HEK293T (cell line): ENCODE measurements around the gene STOML1.

Experiments
- CTCF ChIA-PET: fragments of 350-600 bp; formaldehyde crosslinking; extraction: SDS; loops from one replicate; lab custom pipeline; 2021; ENCODE audit warnings: antibody characterized with exemption, inconsistent platforms; lab: Yijun Ruan, JAX
- POLR2A ChIA-PET: fragments of 350-600 bp; formaldehyde crosslinking; extraction: SDS; loops from one replicate; lab custom pipeline; 2020; ENCODE audit warnings: antibody characterized with exemption, inconsistent platforms; lab: Yijun Ruan, JAX
- DNase-seq: peaks from one replicate; pipeline ENCODE4 v3.0.0; 2012; ENCODE audit warnings: mixed read lengths; ENCODE audit errors: extremely low spot score
- ARNT ChIP-seq: fragments of 450-650 bp; IDR thresholded peaks from 2 replicates; pipeline ENCODE4 v1.6.1; 2017; ENCODE audit warnings: mild to moderate bottlenecking
- BHLHE40 ChIP-seq: fragments of 450-650 bp; IDR thresholded peaks from 2 replicates; pipeline ENCODE4 v1.6.1; 2016; ENCODE audit warnings: mild to moderate bottlenecking, moderate library complexity, borderline replicate concordance
- CTBP1 ChIP-seq: fragments of 450-650 bp; IDR thresholded peaks from 2 replicates; pipeline ENCODE4 v1.6.1; 2016; ENCODE audit warnings: borderline replicate concordance
- ELF4 ChIP-seq: fragments of 450-650 bp; IDR thresholded peaks from 2 replicates; pipeline ENCODE4 v1.6.1; 2017; ENCODE audit warnings: antibody characterized with exemption
- FOXA1 ChIP-seq: fragments of 450-650 bp; IDR thresholded peaks from 2 replicates; pipeline ENCODE4 v1.6.1; 2016; ENCODE audit warnings: mild to moderate bottlenecking
- FOXK2 ChIP-seq: fragments of 450-650 bp; IDR thresholded peaks from 2 replicates; pipeline ENCODE4 v1.6.1; 2016; ENCODE audit warnings: mild to moderate bottlenecking
- FOXM1 ChIP-seq: fragments of 450-650 bp; IDR thresholded peaks from 2 replicates; pipeline ENCODE4 v1.6.1; 2017; ENCODE audit warnings: mild to moderate bottlenecking, borderline replicate concordance
- HDGF ChIP-seq: fragments of 450-650 bp; IDR thresholded peaks from 2 replicates; pipeline ENCODE4 v1.6.1; 2017; ENCODE audit warnings: antibody characterized with exemption, borderline replicate concordance
- L3MBTL2 ChIP-seq: fragments of 450-650 bp; conservative IDR thresholded peaks from 2 replicates; pipeline ENCODE4 v1.6.1; 2016; ENCODE audit warnings: mild to moderate bottlenecking
- LEF1 ChIP-seq: fragments of 450-650 bp; IDR thresholded peaks from 2 replicates; pipeline ENCODE4 v1.6.1; 2017; ENCODE audit warnings: mild to moderate bottlenecking, borderline replicate concordance
- NFRKB ChIP-seq: fragments of 450-650 bp; IDR thresholded peaks from 2 replicates; pipeline ENCODE4 v1.6.1; 2016; ENCODE audit warnings: mild to moderate bottlenecking, moderate library complexity
- PKNOX1 ChIP-seq: fragments of 450-650 bp; IDR thresholded peaks from 2 replicates; pipeline ENCODE4 v1.6.1; 2016
- SP1 ChIP-seq: fragments of 450-650 bp; IDR thresholded peaks from 2 replicates; pipeline ENCODE4 v1.6.1; 2017
- SUZ12 ChIP-seq: fragments of 450-650 bp; IDR thresholded peaks from 2 replicates; pipeline ENCODE4 v1.6.1; 2016; ENCODE audit warnings: mild to moderate bottlenecking
- TARDBP ChIP-seq: fragments of 450-650 bp; IDR thresholded peaks from 2 replicates; pipeline ENCODE4 v1.6.1; 2016
- ZNF384 ChIP-seq: fragments of 450-650 bp; IDR thresholded peaks from 2 replicates; pipeline ENCODE4 v1.6.1; 2016

STOML1 gene

GRCh38 chr15:73991726-73992593 is at the start of gene STOML1:
Gene STOML1 (minus strand): TSS chr15:73992295. CDS start chr15:73992223, 72 bp downstream.
- ChIA-PET POLR2A (interaction anchor here (0.7 to 1.2 kb wide), 3 partner anchors 15 to 32 kb away, joined by 3 to 4 read pairs (median 3); no protein-coding TSS in a partner anchor), CTCF (interaction anchor here (0.8 to 1.0 kb wide), 3 partner anchors 17 to 57 kb away, joined by 3 to 4 read pairs (median 3); no protein-coding TSS in a partner anchor)
- no peak for TF ChIP-seq ZNF384
- TF ChIP-seq FOXM1: peak; percentile 71
- DNase-seq: peak; percentile 97

GRCh38 chr15:74041311-74041756 is 49.2 kb upstream of the STOML1 start:
- ChIA-PET POLR2A (no interaction called here), CTCF (interaction anchor here (1.3 to 2.3 kb wide), 2 partner anchors 12 to 280 kb away, joined by 3 to 10 read pairs; no protein-coding TSS in a partner anchor)
- no peak for DNase-seq
- TF ChIP-seq BHLHE40: no peak
- no peak for TF ChIP-seq TARDBP
- TF ChIP-seq ARNT: no peak
- no peak for TF ChIP-seq HDGF
- TF ChIP-seq ZNF384: no peak
- no peak for TF ChIP-seq FOXM1
- no peak for TF ChIP-seq FOXA1
- no peak for TF ChIP-seq CTBP1
- no peak for TF ChIP-seq NFRKB
- TF ChIP-seq SUZ12: no peak
- no peak for TF ChIP-seq FOXK2
- no peak for TF ChIP-seq PKNOX1
- TF ChIP-seq ELF4: no peak
- TF ChIP-seq LEF1: no peak
- no peak for TF ChIP-seq SP1
- TF ChIP-seq L3MBTL2: no peak

- no peak for TF ChIP-seq ZNF384
- TF ChIP-seq ELF4: no peak
- TF ChIP-seq HDGF: no peak
- no peak for TF ChIP-seq LEF1
- TF ChIP-seq BHLHE40: no peak
- TF ChIP-seq SP1: no peak
- TF ChIP-seq SUZ12: no peak
- no peak for TF ChIP-seq CTBP1
- no peak for TF ChIP-seq FOXK2
- no peak for TF ChIP-seq L3MBTL2
- no peak for TF ChIP-seq ARNT
- TF ChIP-seq FOXM1: no peak
- no peak for TF ChIP-seq FOXA1
- TF ChIP-seq NFRKB: no peak
- no peak for TF ChIP-seq TARDBP
- TF ChIP-seq PKNOX1: no peak
- ChIA-PET CTCF (interaction anchor here (1.1 to 4.0 kb wide), 5 partner anchors 8 to 281 kb away, joined by 3 to 19 read pairs (median 8); no protein-coding TSS in a partner anchor), POLR2A (no interaction called here)
- DNase-seq: no peak
Observed at GRCh38 chr15:74040109-74040850, 48.2 kb upstream of the STOML1 start.

- CTCF ChIA-PET: interaction anchor here (0.6 to 4.0 kb wide), 4 partner anchors 9 to 99 kb away, joined by 3 to 19 read pairs (median 9); no protein-coding TSS in a partner anchor
- no peak for TF ChIP-seq FOXM1
- TF ChIP-seq FOXA1: no peak
- TF ChIP-seq ZNF384: no peak
- TF ChIP-seq ELF4: no peak
- no peak for TF ChIP-seq SP1
- no peak for TF ChIP-seq BHLHE40
- TF ChIP-seq L3MBTL2: no peak
- POLR2A ChIA-PET: no interaction called here
- no peak for DNase-seq
Observed at GRCh38 chr15:74039656-74040010, 47.5 kb upstream of the STOML1 start.

- ChIA-PET CTCF (interaction anchor here (0.6 to 4.0 kb wide), 5 partner anchors 9 to 98 kb away, joined by 3 to 53 read pairs (median 10); no protein-coding TSS in a partner anchor), POLR2A (no interaction called here)
- no peak for DNase-seq
- TF ChIP-seq TARDBP (no peak), BHLHE40 (no peak), FOXA1 (no peak), HDGF (no peak), LEF1 (no peak), FOXK2 (no peak), PKNOX1 (no peak), SP1 (no peak), SUZ12 (no peak), ELF4 (no peak), FOXM1 (no peak), ZNF384 (no peak), NFRKB (no peak), CTBP1 (no peak), ARNT (no peak), L3MBTL2 (no peak)
Observed at GRCh38 chr15:74038707-74039655, 46.9 kb upstream of the STOML1 start.
